Right ventricle myocardium superior (tissue), 1 donor: ENCODE results near the gene ABLIM2. TPM values are rescaled to one million over a fixed set of nuclear protein-coding genes. Genes with fewer than 3 reads are reported as not detected.

Experiments
- ATAC-seq: fragments of 200-7000 bp; cut with Tn5 transposase; one replicate; pipeline ENCODE4 v1.9.1; 2020; ENCODE audit warnings: mild to moderate bottlenecking; ENCODE audit not compliant: poor library complexity
- DNase-seq: peaks from one replicate; pipeline ENCODE4 v3.0.0-alpha.2; 2020
- intact Hi-C: fragments of 100-400 bp; cut with DNase I; formaldehyde crosslinking; loops from one replicate; pipeline ENCODE4 v1.11.2; 2022
- total RNA-seq: library from RNA; stranded (reverse); fragmentation: NEBNext Ultra II Directional; extraction: Animal tissue kit (Norgen Biotek cat#: 25700); gene quantifications from one replicate; pipeline ENCODE4 v1.2.1, GENCODE V29; 2021
- donor health status: DM: no; HTN: yes; CAD: no; lungs with severe emphysema.

ABLIM2 gene
- total RNA-seq, 1 donor from 2014 or later = 26.8 TPM

- DNase-seq (no peak), ATAC-seq (no peak)
- intact Hi-C loops = loop anchor here (10.0 kb wide), 1 partner anchor 251 kb away; no protein-coding TSS in a partner anchor
Measured at GRCh38 chr4:8164194-8164565, 5.6 kb upstream of the ABLIM2 start.

- intact Hi-C loops = loop anchor here (10.0 kb wide), 1 partner anchor 251 kb away; no protein-coding TSS in a partner anchor
- ATAC-seq (no peak), DNase-seq (peak; percentile 19)
Measured at GRCh38 chr4:8163436-8164193, 5.0 kb upstream of the ABLIM2 start.

GRCh38 chr4:8163026-8163425 lies 4.4 kb upstream of the ABLIM2 start:
- DNase-seq = peak; percentile 38

GRCh38 chr4:8162625-8163024 lies 4.0 kb upstream of the ABLIM2 start:
- intact Hi-C loops = loop anchor here (10.0 kb wide), 1 partner anchor 252 kb away; no protein-coding TSS in a partner anchor
- DNase-seq = no peak
- ATAC-seq = no peak

More at GRCh38 chr4:8163026-8163425, 4.4 kb upstream of the ABLIM2 start:
- intact Hi-C loops = loop anchor here (10.0 kb wide), 1 partner anchor 252 kb away; no protein-coding TSS in a partner anchor
- ATAC-seq = no peak

GRCh38 chr4:8160572-8160971 lies 2.0 kb upstream of the ABLIM2 start:
- ATAC-seq = no peak
- DNase-seq = peak; percentile 0
- intact Hi-C loops = loop anchor here (10.0 kb wide), 1 partner anchor 254 kb away; no protein-coding TSS in a partner anchor

- no peak for ATAC-seq
- intact Hi-C loops = loop anchor here (10.0 kb wide), 1 partner anchor 255 kb away; no protein-coding TSS in a partner anchor
- peak; percentile 26 for DNase-seq
Measured at GRCh38 chr4:8160233-8160560, 1.6 kb upstream of the ABLIM2 start.

- intact Hi-C loops = loop anchor here (10.0 kb wide), 1 partner anchor 255 kb away; no protein-coding TSS in a partner anchor
- DNase-seq = peak; percentile 34
- ATAC-seq = no peak
Measured at GRCh38 chr4:8159537-8160232, 1.1 kb upstream of the ABLIM2 start.

- ATAC-seq (peak; percentile 1), DNase-seq (no peak)
- intact Hi-C loops = no loop called here
Measured at GRCh38 chr4:8157944-8158709, 486 bp downstream of the ABLIM2 start.

GRCh38 chr4:8157496-8157895 lies 1.1 kb downstream of the ABLIM2 start:
- intact Hi-C loops = no loop called here
- ATAC-seq = no peak
- DNase-seq = peak; percentile 61

GRCh38 chr4:8156617-8157016 lies 2.0 kb downstream of the ABLIM2 start:
- DNase-seq (peak; percentile 36), ATAC-seq (no peak)
- intact Hi-C loops = no loop called here

- intact Hi-C loops = no loop called here
- peak; percentile 29 for DNase-seq
- ATAC-seq = no peak
Measured at GRCh38 chr4:8155660-8156421, 2.8 kb downstream of the ABLIM2 start.

GRCh38 chr4:8155048-8155447 lies 3.6 kb downstream of the ABLIM2 start:
- ATAC-seq (no peak), DNase-seq (no peak)
- intact Hi-C loops = no loop called here

GRCh38 chr4:8153441-8153840 lies 5.2 kb downstream of the ABLIM2 start:
- intact Hi-C loops = no loop called here
- ATAC-seq (no peak), DNase-seq (peak; percentile 17)

- intact Hi-C loops = no loop called here
- DNase-seq (peak; percentile 69), ATAC-seq (peak; percentile 61)
Measured at GRCh38 chr4:8152865-8153257, 5.8 kb downstream of the ABLIM2 start.

GRCh38 chr4:8152090-8152864 lies 6.3 kb downstream of the ABLIM2 start:
- DNase-seq (no peak), ATAC-seq (peak; percentile 34)
- intact Hi-C loops = no loop called here

- intact Hi-C loops = no loop called here
- DNase-seq = no peak
- no peak for ATAC-seq
Measured at GRCh38 chr4:8151165-8151650, 7.4 kb downstream of the ABLIM2 start.
